ENCODE data around the gene PANX2.

PANX2 gene

GRCh38 chr22:50171319-50171964 is 911 bp downstream of the PANX2 start:
- DNase-seq (ENCODE audit: low spot score), result no peak

GRCh38 chr22:50171965-50172421 is 1.5 kb downstream of the PANX2 start:
- no peak for DNase-seq (ENCODE audit: low spot score)

GRCh38 chr22:50173311-50173982 is 2.9 kb downstream of the PANX2 start:
- DNase-seq (ENCODE audit: low spot score), result peak; percentile 58

- no peak for DNase-seq (ENCODE audit: low spot score)
Measured at GRCh38 chr22:50173983-50174355, 3.4 kb downstream of the PANX2 start.

- DNase-seq (ENCODE audit: low spot score), result no peak
Measured at GRCh38 chr22:50174382-50175190, 4.1 kb downstream of the PANX2 start.

- DNase-seq (ENCODE audit: low spot score), result no peak
Measured at GRCh38 chr22:50175191-50175461, 4.6 kb downstream of the PANX2 start.

- no peak for DNase-seq (ENCODE audit: low spot score)
Measured at GRCh38 chr22:50175921-50176849, 5.7 kb downstream of the PANX2 start.

GRCh38 chr22:50176850-50177536 is 6.5 kb downstream of the PANX2 start:
- DNase-seq (ENCODE audit: low spot score), result no peak

- DNase-seq (ENCODE audit: low spot score), result no peak
Measured at GRCh38 chr22:50177537-50178470, 7.3 kb downstream of the PANX2 start.

GRCh38 chr22:50178471-50178864 is 7.9 kb downstream of the PANX2 start:
- DNase-seq (ENCODE audit: low spot score), result no peak

GRCh38 chr22:50178871-50179869 is 8.6 kb downstream of the PANX2 start:
- no peak for DNase-seq (ENCODE audit: low spot score)

GRCh38 chr22:50179937-50180726 is 9.6 kb downstream of the PANX2 start:
- DNase-seq (ENCODE audit: low spot score), result no peak

GRCh38 chr22:50180727-50181521 is 10.4 kb downstream of the PANX2 start:
- DNase-seq (ENCODE audit: low spot score), result no peak

GRCh38 chr22:50182176-50183081 is 11.9 kb downstream of the PANX2 start:
- DNase-seq (ENCODE audit: low spot score), result no peak

GRCh38 chr22:50183141-50183971 is 12.8 kb downstream of the PANX2 start:
- no peak for DNase-seq (ENCODE audit: low spot score)

Measured in NAMALWA (cell line).